SK-N-SH (cell line): ENCODE measurements around the gene PRRX2.

Source experiments
- CTCF ChIP-seq: fragments of 200-600 bp; sonication (generic); IDR thresholded peaks from 2 replicates; pipeline ENCODE4 v1.6.1; 2017; ENCODE audit warnings: antibody characterized with exemption, mild to moderate bottlenecking, moderate library complexity
- EZH2phosphoT487 ChIP-seq: fragments of 200-600 bp; sonication (generic); IDR thresholded peaks from 2 replicates; pipeline ENCODE4 v1.6.1; 2017; ENCODE audit warnings: low read depth, mixed run types, mild to moderate bottlenecking, antibody characterized with exemption, moderate library complexity, borderline replicate concordance
- NFIC ChIP-seq: IDR thresholded peaks from 2 replicates; pipeline ENCODE4 v1.4.0; 2012; ENCODE audit warnings: borderline replicate concordance
- POLR2AphosphoS5 ChIP-seq: IDR thresholded peaks from 2 replicates; pipeline ENCODE4 v1.6.1; 2012; ENCODE audit warnings: low read depth, low read length
- RAD21 ChIP-seq: IDR thresholded peaks from 2 replicates; pipeline ENCODE4 v1.6.1; 2012; ENCODE audit warnings: mild to moderate bottlenecking, low read length
- RFX5 ChIP-seq: IDR thresholded peaks from 2 replicates; pipeline ENCODE4 v1.6.1; 2012; ENCODE audit warnings: mild to moderate bottlenecking, improper control_type of control experiment, low read length
- TAF1 ChIP-seq: IDR thresholded peaks from 2 replicates; pipeline ENCODE4 v1.6.1; 2012; ENCODE audit warnings: low read depth, mild to moderate bottlenecking, low read length, moderate library complexity, borderline replicate concordance
- TCF12 ChIP-seq: IDR thresholded peaks from 2 replicates; pipeline ENCODE4 v1.4.0; 2012
- TEAD4 ChIP-seq: IDR thresholded peaks from 2 replicates; pipeline ENCODE4 v1.4.0; 2012; ENCODE audit warnings: mild to moderate bottlenecking, borderline replicate concordance; ENCODE audit not compliant: insufficient read depth

GRCh38 chr9:129686736-129687135, 21.3 kb downstream of the PRRX2 start:
- TF ChIP-seq EZH2phosphoT487: no peak
- no peak for TF ChIP-seq TAF1
- TF ChIP-seq POLR2AphosphoS5: no peak
- TF ChIP-seq TEAD4: no peak
- no peak for TF ChIP-seq CTCF
- no peak for TF ChIP-seq RFX5
- TF ChIP-seq RAD21: no peak
- no peak for TF ChIP-seq NFIC
- TF ChIP-seq TCF12: no peak
